ENCODE results near the gene SOAT1.

DNA sequence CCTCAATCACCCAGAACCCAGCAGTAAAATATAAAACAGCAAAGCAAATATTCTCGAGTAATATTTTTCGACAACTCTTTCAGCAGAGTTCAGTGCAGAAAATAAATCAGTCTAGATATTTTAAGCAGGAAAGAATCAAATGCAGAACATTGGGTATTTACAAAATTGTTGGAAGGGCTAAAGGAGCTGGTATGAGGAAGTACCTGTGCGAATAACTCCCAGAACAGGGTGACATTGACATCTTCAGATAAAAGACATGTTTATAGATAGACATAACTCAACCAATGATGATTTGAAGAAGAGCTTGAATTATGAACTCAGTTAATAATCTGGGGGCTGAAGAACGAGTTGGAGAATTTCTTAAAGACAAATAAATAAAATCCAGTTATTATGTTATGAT lies 78.6 kb downstream of the SOAT1 start:
- no peak for TF ChIP-seq CTCF (conservative IDR thresholded peaks at IDR 0.05)
- TF ChIP-seq EZH2 (IDR thresholded peaks at IDR 0.05; ENCODE audit: low read depth) = no peak
